ENCODE measurements around the gene IL17C. TPM values are rescaled to one million over a fixed set of nuclear protein-coding genes. Genes with fewer than 3 reads are reported as not detected.
"Not testable (repeated sequence)": the region's sequence is repeated elsewhere in the genome, so short reads cannot be mapped to it uniquely, and the experiment has no call there.

Gene IL17C
- total RNA-seq, 1 donor from 2014 or later: not detected

DNA sequence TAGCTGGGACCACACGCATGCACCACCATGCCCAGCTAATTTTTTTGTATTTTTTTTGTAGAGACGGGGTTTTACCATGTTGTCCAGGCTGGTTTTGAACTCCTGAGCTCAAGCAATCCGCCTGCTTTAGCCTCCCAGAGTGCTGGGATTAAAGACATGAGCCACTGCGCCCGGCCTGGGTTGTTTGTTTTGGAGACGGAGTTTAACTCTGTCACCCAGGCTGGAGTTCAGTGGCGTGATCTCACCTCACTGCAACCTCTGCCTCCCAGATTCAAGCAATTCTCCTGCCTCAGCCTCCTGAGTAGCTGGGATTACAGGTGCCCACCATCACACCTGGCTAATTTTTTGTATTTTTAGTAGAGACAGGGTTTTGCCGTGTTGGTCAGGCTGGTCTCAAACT is 28.9 kb upstream of the IL17C start:
- intact Hi-C loops (cut with micrococcal nuclease): not testable (repeated sequence)

DNA sequence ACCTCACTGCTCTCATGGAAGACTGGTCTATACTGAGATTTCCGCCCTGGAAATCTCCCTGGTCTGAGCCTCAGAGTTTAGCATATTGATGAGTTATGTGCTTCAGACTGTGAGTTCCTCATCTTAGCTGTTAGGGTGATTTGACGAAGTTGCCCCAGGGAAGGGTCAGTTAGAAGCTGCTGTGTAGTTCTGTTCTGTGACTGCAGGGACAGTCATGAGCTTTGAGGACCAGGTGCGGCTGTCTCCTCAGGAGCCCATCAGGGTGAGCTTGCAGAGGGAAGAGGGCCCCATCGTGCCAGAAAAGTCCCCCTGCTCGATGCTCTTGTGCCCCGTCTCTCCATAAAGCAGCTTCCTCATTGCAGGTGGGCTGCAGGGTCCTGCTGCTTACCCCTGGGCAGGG is 28.3 kb upstream of the IL17C start:
- intact Hi-C loops (cut with micrococcal nuclease): no loop called here

DNA sequence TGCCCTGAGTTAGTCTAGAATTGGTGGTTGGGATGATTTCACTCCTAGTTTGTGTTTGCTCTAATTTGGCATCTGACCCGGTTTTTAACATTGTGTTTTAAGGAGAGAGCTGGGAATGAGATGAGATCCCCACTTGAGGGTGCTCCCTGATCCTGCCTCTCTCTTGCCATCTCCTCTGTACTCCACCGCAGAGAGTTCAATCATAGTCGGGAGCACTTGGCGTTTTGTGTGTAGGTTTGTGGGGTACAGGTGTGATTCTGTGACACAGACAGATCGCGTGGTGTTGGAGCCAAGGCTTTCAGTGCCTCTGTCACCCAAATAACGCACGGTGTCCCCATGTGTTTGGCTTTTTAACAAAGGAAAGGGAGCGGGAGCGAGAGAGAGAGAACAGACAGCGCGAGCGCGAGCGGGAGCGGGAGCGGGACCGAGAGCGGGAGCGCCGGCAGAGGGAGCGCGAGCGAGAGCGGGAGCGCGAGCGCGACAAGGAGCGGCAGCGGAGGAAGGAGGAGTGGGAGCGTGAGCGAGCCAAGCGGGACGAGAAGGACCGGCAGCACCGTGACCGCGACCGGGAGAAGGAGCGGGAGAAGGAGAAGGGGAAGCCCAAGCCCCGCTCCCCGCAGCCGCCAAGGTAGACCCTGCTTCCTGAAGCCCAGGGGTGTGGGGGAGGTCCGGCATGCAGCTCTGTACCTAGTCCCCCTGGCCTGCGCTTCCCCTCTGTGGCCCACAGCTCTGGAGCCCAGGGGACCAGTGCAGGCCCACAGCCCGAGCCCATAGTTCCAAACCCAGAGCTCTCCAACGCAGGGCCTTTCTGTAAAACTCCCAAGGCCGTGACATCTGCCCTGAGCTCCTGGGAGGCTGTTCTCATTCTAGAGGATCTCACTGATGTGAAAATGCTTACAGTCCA is 27.2 kb upstream of the IL17C start:
- intact Hi-C loops (cut with micrococcal nuclease): no loop called here

DNA sequence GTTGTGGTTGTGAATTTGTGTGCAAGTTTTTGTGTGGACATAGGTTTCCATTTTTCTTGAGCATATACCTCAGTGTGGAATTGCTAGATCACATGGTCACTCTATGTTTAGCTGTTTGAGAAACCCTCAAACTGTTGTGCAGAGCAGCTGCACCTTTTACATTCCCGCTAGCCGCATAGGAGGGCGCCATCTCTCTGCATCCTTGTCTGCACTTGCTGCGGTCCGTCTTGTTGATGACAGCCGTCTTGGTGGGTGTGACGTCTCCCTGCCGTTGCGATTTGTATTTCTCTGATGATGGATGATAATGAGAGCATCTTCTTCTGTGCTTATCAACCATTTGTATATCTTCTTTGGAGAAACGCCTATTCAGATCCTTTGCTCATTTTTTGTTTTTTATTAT is 25.1 kb upstream of the IL17C start:
- intact Hi-C loops (cut with micrococcal nuclease): no loop called here

DNA sequence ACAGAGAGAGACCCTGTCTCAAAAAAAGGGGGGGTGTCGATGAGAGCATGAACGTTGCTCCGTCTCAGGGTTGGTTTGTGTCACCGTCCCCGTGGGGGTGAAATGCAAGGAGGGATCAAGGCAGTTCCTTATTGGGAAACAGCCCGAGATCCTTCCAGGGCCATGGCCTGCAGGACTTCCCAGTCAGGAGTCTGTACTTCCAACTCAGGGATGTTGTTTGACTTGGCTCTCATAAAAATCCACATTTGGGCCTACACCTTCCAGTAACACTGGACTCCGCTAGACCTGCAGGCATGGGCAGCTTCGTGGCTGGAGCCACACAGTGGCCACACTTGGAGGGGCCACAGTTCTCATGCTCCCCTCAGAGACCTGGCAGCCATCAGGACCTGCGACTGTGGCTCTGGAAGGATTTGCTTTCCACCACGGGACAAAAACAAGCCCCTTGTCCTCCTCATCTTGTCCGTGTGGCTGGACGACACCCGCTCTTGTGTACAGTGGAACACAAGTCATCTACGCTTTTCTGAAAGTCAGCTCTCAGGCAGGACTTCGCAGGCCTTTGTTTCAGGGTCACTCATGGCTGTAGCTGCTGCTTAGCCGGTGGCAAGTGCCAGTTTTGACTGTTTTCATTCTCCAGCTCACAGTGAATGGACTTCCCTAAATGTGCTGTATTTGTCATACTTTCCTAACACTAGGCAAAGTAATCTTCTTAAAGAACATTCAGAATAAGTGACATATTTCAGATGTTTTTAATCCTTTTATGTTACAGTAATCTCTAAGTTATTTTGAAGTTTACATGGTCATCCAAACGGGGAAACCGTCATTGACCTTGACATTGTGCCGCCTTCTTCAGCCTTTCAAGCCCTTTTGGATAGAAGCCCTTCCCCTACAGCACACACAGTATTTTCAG is 24.2 kb upstream of the IL17C start:
- intact Hi-C loops (cut with micrococcal nuclease): no loop called here

DNA sequence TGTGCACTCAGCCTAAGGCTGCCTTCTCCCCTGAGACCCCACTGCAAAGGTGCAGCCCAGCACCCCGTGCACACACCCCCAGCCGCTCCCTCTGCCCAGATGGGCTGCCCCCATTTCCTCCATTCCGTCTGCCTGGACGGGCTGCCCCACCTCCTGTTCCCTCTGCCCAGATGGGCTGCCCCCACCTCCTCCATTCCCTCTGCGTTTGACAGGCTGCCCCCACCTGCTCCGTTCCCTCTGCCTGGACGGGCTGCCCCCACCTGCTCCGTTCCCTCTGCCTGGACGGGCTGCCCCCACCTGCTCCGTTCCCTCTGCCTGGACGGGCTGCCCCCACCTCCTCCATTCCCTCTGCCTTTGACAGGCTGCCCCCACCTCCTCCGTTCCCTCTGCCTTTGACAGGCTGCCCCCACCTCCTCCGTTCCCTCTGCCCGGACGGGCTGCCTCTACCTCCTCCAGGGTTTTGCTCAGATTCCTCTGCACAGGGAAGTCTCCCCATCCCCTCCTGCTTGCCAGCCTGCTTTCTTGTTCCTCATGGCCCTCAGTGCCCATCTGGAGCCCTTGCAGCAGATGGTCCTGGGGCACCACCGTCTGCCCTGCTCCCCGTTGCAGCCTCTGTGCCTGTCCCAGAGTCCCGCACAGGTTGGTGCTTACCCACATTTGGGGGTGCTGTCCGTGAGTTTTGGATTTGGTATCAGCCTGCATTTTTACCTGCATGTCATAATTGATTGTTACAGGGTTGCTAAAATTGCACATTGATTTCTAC is 23.4 kb upstream of the IL17C start:
- intact Hi-C loops (cut with micrococcal nuclease): no loop called here

DNA sequence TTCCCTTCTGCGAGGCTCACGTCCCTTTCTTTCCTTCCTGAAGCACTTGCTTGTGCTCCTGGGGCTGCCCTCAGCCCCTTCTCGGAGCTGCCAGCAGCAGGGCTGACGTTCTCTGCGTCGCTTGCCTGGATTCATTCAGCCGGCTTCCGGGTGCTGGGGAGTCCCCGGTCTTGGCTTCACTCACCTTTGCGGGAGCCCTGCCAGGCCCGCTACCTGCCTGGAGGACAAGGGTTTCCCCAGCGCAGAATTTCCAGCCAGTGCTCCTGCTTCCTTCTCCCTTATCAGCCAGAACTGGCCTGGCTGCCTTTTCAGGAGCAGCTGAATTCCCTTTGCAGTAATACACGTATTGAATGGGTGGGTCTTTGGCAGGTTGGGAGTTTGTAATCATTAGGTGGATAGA is 22.1 kb upstream of the IL17C start:
- intact Hi-C loops (cut with micrococcal nuclease): no loop called here

DNA sequence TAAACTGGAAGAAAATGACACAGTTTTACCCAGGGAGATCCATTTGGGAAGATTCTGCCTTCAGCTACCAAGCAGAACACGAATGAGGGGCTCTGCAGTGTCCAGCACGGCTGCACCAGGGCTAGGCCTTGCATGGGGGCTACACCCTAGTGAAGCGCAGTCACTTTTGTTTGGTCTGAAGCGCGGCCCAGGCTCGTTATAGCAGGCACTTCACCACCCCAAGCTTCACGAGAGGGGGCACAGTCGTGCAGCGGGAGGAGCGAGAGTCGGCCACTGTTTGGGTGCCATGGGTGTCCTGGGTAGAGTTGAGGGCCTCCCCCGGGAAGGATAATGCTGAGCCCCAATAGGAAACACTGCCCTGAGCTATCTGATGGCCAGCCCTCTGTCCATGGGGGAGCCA is 21.6 kb upstream of the IL17C start:
- intact Hi-C loops (cut with micrococcal nuclease): no loop called here

DNA sequence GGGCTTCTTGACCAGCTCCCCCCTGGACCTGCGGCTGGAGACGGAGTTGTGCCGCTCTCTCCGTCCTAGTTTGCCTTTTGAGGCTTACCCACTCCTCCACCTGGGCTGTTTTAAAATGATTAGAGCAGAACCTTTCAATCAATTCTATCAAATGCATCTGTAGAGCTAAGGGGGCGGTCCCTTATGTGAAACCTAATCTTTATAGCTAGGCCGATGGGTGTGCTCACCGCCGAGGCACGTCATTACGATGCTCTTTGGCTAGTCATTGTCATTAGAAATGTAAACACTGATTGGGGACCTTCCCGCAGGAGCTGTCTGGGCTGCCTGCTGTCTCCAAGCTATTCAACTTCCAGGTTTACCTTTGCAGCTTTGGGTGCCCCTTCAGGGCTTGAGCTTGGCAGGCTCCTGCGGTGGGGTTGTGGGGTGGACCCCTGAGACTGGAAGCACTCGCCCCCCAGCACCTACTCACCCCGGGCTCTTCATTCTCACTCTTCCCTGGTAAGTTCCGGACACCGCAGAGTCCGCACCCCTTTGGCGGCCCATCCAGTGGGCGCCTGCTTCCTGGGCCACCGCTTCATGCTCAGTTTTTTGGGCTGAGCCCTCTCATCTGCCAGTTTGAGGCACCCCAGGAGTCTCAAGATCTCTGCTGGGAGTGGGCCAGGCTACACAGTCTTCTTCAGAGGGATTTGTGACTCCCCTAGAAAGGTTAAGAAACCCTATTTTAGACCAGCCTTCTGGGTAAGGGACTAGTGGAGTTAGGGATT is 20.9 kb upstream of the IL17C start:
- intact Hi-C loops (cut with micrococcal nuclease): no loop called here

DNA sequence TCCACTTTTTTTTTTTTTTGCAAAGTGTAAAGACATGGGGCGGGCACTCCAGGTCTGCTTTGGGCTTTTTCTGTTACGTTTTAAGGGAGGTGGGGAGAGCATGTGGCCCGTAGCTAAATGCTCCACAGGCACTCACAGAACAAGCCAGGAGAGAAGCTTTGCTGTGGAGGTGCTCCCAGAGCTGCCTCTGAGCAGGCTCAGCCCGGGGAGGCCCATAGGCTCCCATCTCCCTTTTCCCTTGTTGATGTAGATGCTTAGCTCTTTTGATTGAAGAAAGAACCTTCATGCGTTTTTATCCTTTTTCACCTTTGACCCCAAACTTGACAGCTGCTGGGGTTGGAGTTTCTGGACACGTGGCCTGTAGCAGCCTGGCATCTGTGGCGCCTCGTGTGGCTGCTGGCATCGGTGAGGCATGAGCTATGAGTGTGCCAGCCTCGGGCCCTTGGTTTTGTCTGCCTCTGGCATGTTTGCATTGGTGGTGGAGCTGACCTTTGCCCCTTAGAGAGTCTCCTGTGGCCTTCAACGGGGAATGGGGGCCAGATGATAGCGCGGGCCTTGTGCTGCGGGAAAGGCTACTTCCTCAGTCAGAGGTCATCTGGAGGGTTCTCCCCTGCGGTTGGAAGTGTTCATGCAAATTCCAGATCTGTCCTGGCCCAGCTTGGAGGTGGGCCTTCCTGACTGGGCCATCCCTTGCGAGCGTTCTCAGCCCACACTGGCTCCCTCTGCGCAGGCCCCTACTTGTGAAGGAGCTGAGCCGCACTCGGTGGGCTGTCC is 20.0 kb upstream of the IL17C start:
- intact Hi-C loops (cut with micrococcal nuclease): no loop called here

DNA sequence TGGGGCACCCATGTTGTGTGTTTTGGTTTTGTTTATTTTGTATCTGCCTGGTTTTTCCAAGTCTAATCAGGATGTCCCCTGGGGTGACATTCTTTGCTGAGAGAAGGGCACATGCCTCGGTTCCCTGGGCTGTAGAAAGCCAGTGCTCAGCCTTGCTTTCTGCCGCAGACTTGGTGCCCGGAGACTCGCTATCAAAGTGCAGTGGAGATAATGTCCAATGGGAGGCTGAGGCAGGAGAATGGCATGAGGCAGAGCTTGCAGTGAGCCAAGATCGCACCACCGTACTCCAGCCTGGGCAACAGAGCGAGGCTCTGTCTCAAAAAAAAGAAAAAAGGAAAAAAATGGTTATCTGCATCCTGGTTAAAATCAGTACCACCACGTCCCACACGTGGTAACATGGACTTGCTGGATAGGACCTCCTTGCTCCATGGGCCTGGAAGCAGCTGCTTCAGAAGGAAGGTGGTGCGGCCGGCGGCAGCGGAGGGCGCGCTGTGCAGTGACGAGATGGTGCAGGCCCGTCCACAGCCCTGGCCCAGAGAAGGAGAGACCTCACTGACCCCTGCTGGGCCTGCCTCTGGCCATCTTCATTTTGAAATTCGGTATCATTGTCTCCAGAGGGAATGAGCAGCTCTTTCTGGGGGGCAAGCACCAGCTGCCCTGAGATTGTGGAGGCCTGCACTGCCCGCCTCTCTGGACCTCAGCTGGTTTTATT is 19.3 kb upstream of the IL17C start:
- intact Hi-C loops (cut with micrococcal nuclease): no loop called here

DNA sequence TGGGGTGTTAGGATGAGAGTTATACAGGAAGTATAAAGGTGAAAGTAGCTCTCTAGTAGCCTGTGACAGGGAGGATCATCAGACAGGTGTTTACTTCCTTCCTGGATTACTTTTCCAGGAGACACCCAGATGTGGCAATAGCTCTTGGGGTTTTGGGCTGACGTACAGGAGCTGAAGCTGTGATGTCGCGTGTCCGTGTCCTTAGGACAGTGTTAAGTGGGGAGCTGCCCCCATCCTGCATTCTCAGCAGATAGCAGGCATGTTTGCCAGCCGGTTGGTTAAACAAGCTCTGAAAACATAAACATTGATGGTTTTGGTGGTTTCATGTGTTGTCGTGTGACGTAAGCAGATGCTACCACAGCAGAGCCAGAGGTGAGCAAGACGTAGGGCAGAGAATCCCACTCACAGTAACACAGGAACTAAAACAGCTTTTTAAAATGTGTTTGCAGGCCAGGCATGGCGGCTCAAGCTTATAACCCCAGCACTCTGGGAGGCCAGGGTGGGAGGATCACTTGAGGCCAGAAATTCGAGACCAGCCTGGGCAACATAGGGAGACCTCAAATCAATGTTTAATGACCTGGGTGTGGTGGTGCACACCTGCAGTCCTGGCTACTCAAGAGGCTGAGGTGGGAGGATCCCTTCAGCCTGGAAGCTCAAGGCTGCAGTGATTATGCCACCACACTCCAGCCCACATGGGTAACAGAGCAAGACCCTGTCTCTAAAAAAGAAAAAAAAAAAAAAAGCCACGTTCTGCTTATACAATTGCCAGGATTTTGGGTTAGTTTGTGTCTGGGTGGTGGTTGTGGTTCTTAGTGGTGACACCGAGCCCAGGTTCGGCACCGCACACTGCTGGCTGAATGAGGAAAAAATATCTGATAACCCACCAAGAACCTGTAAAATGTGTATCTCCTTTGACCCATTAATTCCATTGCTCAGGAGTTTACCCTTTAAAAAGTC is 18.2 kb upstream of the IL17C start:
- intact Hi-C loops (cut with micrococcal nuclease): no loop called here

DNA sequence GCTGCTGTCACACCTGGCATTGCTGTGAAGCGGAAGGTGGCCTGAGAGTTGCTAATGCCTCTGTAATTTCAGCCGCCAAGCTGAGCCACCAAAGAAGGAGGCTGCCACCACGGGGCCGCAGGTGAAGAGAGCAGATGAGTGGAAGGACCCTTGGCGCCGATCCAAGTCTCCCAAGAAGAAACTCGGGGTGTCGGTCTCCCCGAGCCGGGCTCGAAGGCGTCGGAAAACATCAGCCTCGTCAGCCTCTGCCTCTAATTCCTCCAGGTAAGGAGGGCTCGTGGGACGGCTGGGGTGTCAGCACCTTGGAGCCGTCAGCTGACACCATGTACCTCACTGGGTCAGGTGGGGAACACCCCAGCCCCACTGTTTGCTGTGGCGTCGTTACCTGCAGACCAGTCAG is 16.2 kb upstream of the IL17C start:
- intact Hi-C loops (cut with micrococcal nuclease): no loop called here

DNA sequence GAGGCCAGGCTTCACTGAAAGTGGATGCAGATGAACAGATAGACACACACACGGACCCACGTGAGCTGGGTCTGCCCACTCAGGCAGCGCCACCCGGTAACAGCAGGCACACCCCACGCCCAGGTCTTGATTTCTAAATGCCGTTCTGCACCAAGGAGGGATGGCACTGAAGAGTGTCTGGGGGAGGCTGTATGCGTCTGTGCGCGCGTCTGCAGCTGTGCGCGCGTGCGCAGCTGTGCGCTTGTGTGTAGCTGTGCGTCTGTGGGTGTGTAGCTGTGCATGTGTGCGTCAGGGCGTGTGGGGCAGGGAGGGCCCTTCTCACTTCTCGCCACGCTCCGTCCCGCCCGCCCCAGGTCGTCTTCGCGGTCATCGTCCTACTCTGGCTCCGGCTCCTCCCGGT is 15.5 kb upstream of the IL17C start:
- intact Hi-C loops (cut with micrococcal nuclease): no loop called here

DNA sequence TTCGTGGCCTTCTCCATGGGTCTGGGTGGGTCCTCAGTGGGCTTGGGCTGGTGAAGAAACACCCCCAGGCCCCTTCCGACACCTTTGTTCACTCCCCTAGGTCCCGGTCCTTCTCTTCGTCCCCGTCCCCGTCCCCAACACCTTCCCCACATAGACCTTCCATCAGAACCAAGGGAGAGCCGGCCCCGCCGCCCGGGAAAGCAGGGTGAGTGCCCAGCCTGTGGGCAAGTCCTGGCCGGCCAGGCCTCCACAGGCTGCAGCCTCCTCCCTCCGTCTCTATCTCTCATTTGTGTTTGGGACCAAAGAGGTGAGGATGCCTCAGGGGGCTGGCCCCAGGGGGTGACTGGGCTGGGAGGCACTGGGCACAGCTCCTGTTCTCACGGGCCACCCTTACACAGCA is 14.5 kb upstream of the IL17C start:
- intact Hi-C loops (cut with micrococcal nuclease): no loop called here

DNA sequence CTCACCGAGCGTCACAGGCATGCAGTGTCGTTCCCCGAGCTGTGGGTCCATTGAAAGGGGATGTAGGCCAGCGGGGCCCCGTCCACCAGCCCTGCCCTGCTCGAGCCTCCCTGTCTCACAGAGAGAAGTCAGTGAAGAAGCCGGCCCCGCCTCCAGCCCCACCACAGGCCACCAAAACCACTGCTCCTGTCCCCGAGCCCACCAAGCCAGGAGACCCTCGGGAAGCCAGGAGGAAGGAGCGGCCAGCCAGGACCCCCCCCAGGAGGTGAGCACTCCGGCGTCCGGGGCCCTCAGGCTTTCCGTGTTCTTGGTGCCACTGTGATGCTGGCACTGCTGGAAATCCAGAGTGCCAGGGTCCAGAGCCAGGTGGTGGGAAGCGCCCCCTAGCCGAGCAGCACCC is 13.9 kb upstream of the IL17C start:
- intact Hi-C loops (cut with micrococcal nuclease): no loop called here

DNA sequence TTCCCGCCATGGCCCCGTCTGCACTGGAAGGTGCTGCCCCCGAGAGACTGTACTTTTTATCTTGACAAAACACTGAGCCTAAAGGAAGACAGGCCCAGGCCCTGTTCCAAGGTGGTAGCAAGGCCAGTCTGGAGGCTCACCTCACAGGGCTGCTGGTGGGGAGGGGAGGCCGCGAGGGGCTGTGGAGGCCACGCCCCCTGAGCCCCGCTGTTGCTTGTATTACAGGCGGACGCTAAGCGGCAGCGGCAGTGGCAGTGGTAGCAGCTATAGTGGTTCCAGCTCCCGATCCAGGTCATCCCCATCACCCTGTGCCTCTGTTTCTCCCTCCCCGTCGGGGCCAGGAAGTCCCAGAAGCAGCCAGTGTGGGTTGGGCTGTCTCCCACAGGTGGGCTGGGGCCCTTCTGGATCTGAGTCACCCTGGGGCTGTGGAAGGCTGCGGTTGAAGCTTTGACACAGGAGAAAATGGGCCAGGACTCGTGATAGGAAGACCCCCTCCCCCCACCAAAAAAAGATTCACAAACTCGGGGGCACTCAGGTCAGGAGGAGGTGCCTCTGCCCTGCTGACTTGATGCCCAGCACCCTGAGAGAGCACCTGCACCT is 13.3 kb upstream of the IL17C start:
- intact Hi-C loops (cut with micrococcal nuclease): no loop called here

DNA sequence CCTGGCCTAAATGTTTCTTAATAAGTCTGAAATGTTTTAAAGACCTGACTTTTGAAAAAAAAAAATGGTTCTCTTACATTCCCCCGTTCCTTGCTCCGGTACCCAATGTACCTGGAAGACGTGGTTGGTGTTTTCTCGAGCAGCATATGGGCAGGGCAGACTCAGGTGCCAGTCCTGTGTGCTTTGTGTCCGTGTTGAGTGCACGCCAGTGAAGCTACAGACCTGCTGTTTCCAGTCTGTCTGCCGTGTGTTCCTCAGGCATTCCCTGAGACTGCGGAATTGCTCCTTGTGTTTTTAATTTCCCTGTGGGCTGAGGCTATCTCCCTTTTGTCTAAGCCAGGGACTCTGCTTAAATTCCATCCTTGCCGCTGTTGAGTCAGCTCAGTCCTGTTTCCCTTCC is 11.7 kb upstream of the IL17C start:
- intact Hi-C loops (cut with micrococcal nuclease): no loop called here

Data from T-helper 1 cell treated with Interleukin-12 subunit alpha and Interleukin-12 subunit beta and Interleukin-4 antibody, amounts not matched to agents 30 ng/mL and 1 ng/mL, for 36 hours (primary cell).